ENCODE measurements around the gene TNS2. TPM values are rescaled to one million over a fixed set of nuclear protein-coding genes. Genes with fewer than 3 reads are reported as not detected.

The TNS2 gene
- total and polyA plus RNA-seq, 2 experiments from 2014 or later, result 1.8 to 6.9 TPM

- TF ChIP-seq ZNF462 (CRISPR knock-in tag; IDR thresholded peaks at IDR 0.05), result no peak
Measured at GRCh38 chr12:53004178-53004577, 45.7 kb upstream of the TNS2 start (continued).

- H3K4me2 ChIP-seq, result peak overlapping the region; percentile 82
- ATAC-seq (no peak), DNase-seq (ENCODE audit: low spot score) (peak; percentile 49)
- H3F3A ChIP-seq (replicated peaks; ENCODE audit: low read depth), result 0 out of 2 replicates have a peak, but pooled peaks cover 4% of the 10 kb centered on the region
- Mint-ChIP-seq H3K4me3 (peak overlapping the region; percentile 96), H3K27me3 (ENCODE audit: insufficient read depth, low read depth, poor library complexity) (peaks cover 19% of the 10 kb centered on the region), H3K27ac (peak overlapping the region; percentile 76), H3K9me3 (peaks cover 4% of the 10 kb centered on the region; the same call in 1 of the 3 replicates), H3K36me3 (ENCODE audit: low read depth) (peaks cover 32% of the 10 kb centered on the region), H3K4me1 (peaks cover 28% of the 10 kb centered on the region)
- peaks cover 32% of the 10 kb centered on the region for H3K79me2 ChIP-seq (replicated peaks; ENCODE audit: insufficient read depth)
- H2AFZ ChIP-seq, result no peak overlapping the region
- no peaks in the 10 kb centered on the region for H3K27me3 ChIP-seq (ENCODE audit: insufficient read depth)
- peaks cover 21% of the 10 kb centered on the region for H4K20me1 ChIP-seq (replicated peaks; ENCODE audit: insufficient read depth)
- H3K4me1 ChIP-seq (ENCODE audit: insufficient read depth), result peaks cover 29% of the 10 kb centered on the region
- H3K4me3 ChIP-seq, result peak overlapping the region; percentile 98
- no peaks in the 10 kb centered on the region for H3K9me2 ChIP-seq (ENCODE audit: insufficient read depth)
- peak overlapping the region; percentile 99 for H3K27ac ChIP-seq (ENCODE audit: low read depth)
- peaks cover 6% of the 10 kb centered on the region; the same call in 1 of the 2 replicates for H3K36me3 ChIP-seq (ENCODE audit: insufficient read depth)
- TF ChIP-seq CTCF (conservative IDR thresholded peaks at IDR 0.05; ENCODE audit: low read depth in 2 of 2), result no peak
- no peak for TF ChIP-seq JUNB (IDR thresholded peaks at IDR 0.05; ENCODE audit: unreplicated experiment)
- TF ChIP-seq ETS1 (IDR thresholded peaks at IDR 0.05), result no peak
- TF ChIP-seq CREB1 (CRISPR knock-in tag; IDR thresholded peaks at IDR 0.05; ENCODE audit: low read depth), result no peak
- TF ChIP-seq EZH2phosphoT487 (IDR thresholded peaks at IDR 0.05; ENCODE audit: unreplicated experiment), result no peak
- no peak for TF ChIP-seq STAT1 (IDR thresholded peaks at IDR 0.05; ENCODE audit: unreplicated experiment)
- no peak for TF ChIP-seq NANOG (IDR thresholded peaks at IDR 0.05; ENCODE audit: borderline replicate concordance)
- TF ChIP-seq EZH2 (IDR thresholded peaks at IDR 0.05; ENCODE audit: low read depth, unreplicated experiment), result no peak
- no peak for TF ChIP-seq POLR2AphosphoS5 (IDR thresholded peaks at IDR 0.05; ENCODE audit: low read depth)
Measured at GRCh38 chr12:53004582-53004981, 45.3 kb upstream of the TNS2 start.

Measured in GM23338 (cell line).